Common myeloid progenitor, CD34-positive (primary cell): Measurements from ENCODE around the gene LRRC8E.
"Not testable (repeated sequence)": the region's sequence is repeated elsewhere in the genome, so short reads cannot be mapped to it uniquely, and the experiment has no call there.

Source experiments
- CTCF ChIA-PET: fragments of 350-600 bp; sonication (Branson Sonifier 250); formaldehyde crosslinking; loops from one replicate; lab custom pipeline; 2021; ENCODE audit warnings: antibody characterized with exemption; lab: Charles Lee
- POLR2A ChIA-PET: fragments of 350-600 bp; sonication (Branson Sonifier 250); formaldehyde crosslinking; loops from one replicate; lab custom pipeline; 2021; ENCODE audit warnings: antibody characterized with exemption; lab: Charles Lee
- DNase-seq, 3 donors: peaks; one replicate each; pipeline versions ENCODE4 v3.0.0 to v3.0.0-alpha.2; 2013
- H3K27ac ChIP-seq, 2 experiments: 1 replicate in 1 of 2; 2 replicates in 1 of 2; pipeline ENCODE4 v1.7.0; 2013; ENCODE audit warnings: inconsistent platforms in 2 of 2, low read length in 2 of 2, mild to moderate bottlenecking in 2 of 2, low read depth in 1 of 2, moderate library complexity in 1 of 2; ENCODE audit not compliant: severe bottlenecking in 2 of 2, insufficient read depth in 1 of 2, poor library complexity in 1 of 2
- H3K27me3 ChIP-seq, 5 experiments: replicated peaks in 2 of 5; 1 replicate in 3 of 5; 2 replicates in 2 of 5; pipeline versions ENCODE4 v1.6.1 to v1.7.0; 2013; ENCODE audit warnings: low read length in 4 of 5, mild to moderate bottlenecking in 2 of 5, moderate library complexity in 2 of 5, inconsistent platforms in 1 of 5; ENCODE audit not compliant: insufficient read depth in 5 of 5, control insufficient read depth in 4 of 5
- H3K36me3 ChIP-seq, 4 experiments: 1 replicate in 2 of 4; 2 replicates in 2 of 4; pipeline versions ENCODE4 v1.6.1 to v1.7.0; 2013; ENCODE audit warnings: low read length in 3 of 4, control low read depth in 1 of 4, mild to moderate bottlenecking in 1 of 4; ENCODE audit not compliant: control insufficient read depth in 4 of 4, insufficient read depth in 4 of 4
- H3K4me1 ChIP-seq, 4 experiments: 1 replicate in 3 of 4; 2 replicates in 1 of 4; pipeline versions ENCODE4 v1.6.1 to v1.7.1; 2013; ENCODE audit warnings: low read length in 3 of 4, mild to moderate bottlenecking in 3 of 4, control low read depth in 1 of 4, inconsistent platforms in 1 of 4, moderate library complexity in 1 of 4; ENCODE audit not compliant: control insufficient read depth in 4 of 4, insufficient read depth in 4 of 4; ENCODE audit errors: control extremely low read depth in 1 of 4
- H3K4me3 ChIP-seq, 7 experiments: 1 replicate in 4 of 7; 2 replicates in 3 of 7; pipeline versions ENCODE4 v1.5.1 to v1.7.0; 2013; ENCODE audit warnings: mild to moderate bottlenecking in 7 of 7, low read length in 6 of 7, moderate library complexity in 6 of 7, inconsistent platforms in 2 of 7, low read depth in 2 of 7, control low read depth in 1 of 7; ENCODE audit not compliant: insufficient read depth in 4 of 7, control insufficient read depth in 1 of 7; ENCODE audit errors: extremely low read depth in 1 of 7
- H3K9me3 ChIP-seq, 5 experiments: 1 replicate in 4 of 5; 2 replicates in 1 of 5; pipeline versions ENCODE4 v1.6.1 to v1.7.1; 2013; ENCODE audit warnings: low read length in 4 of 5, mild to moderate bottlenecking in 2 of 5, inconsistent platforms in 1 of 5, low read depth in 1 of 5, moderate library complexity in 1 of 5; ENCODE audit not compliant: control insufficient read depth in 4 of 5, insufficient read depth in 2 of 5; ENCODE audit errors: control extremely low read depth in 1 of 5
- WGBS: methylation state at CpG from one replicate; pipeline ENCODE4 v1.1.5; 2013; ENCODE audit not compliant: insufficient coverage; 5-methylcytosine and 5-hydroxymethylcytosine counted together

The LRRC8E gene

DNA sequence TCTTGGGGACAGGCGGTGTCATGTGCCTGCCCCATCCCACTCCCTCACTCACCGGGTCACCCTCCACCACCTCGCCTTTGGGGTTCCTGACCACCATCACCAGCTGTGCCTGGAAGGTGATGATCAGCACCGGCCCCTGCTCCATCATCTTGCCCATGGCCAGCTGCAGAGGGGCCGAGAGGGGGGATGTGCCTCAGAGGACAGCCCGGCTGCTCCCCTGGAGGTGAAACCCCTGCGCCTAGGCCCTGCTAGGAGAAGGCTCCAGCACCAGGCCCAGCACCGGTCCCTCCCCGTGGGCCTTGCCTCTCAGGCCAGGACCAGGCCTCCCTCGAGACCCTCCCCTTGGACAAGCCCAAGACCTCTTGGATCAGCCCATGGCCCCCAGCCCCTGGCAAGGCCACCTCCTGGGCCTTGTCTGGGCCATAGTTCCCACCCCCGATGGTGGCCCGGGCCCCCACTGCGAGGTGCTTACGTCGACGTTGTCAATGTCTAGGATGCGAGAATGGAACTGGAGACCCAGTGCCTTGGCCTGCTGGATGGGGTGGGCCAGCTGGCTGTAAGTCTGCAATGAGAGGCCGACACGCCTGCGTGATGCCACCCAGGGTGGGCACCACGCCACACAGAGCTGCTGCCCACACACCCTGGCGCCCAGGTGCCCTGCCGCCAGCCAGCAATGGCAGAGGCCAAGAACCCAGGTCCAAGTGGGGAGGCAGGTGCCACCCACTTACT lies 39.5 kb downstream of the LRRC8E start:
- ChIA-PET POLR2A (no interaction called here), CTCF (interaction anchor here (1.1 to 4.0 kb wide), 7 partner anchors 10 to 76 kb away, joined by 3 to 20 read pairs (median 4); partner anchors contain the start of genes MAP2K7 and TIMM44)
- no peak for DNase-seq
- WGBS: 98% methylated on average over 16 of the region's 23 CpGs
- H3K9me3 ChIP-seq: no peaks in the 10 kb centered on the region
- H3K36me3 ChIP-seq: peaks cover 6 to 35% (median 28%) of the 10 kb centered on the region in 4 experiments
- H3K27ac ChIP-seq: no peak overlapping the region
- H3K27me3 ChIP-seq: no peaks in the 10 kb centered on the region
- H3K4me1 ChIP-seq: peaks cover 0 to 27% (median 16%) of the 10 kb centered on the region in 4 experiments
- no peak overlapping the region for H3K4me3 ChIP-seq

GRCh38 chr19:7928334-7928706 lies 40.0 kb downstream of the LRRC8E start:
- H3K27ac ChIP-seq: no peak overlapping the region
- H3K9me3 ChIP-seq: no peaks in the 10 kb centered on the region
- WGBS: 98% methylated on average over 8 of the region's 9 CpGs
- H3K4me1 ChIP-seq: peaks cover 0 to 27% (median 16%) of the 10 kb centered on the region in 4 experiments
- POLR2A ChIA-PET: interaction anchor here (1.6 kb wide), 1 partner anchor 15 kb away, joined by 12 read pairs; the partner anchor contains the start of gene TIMM44
- CTCF ChIA-PET: interaction anchor here (0.6 to 4.0 kb wide), 7 partner anchors 10 to 133 kb away, joined by 3 to 20 read pairs (median 4); partner anchors contain the start of gene TIMM44
- peaks cover 6 to 40% (median 28%) of the 10 kb centered on the region in 4 experiments for H3K36me3 ChIP-seq
- H3K27me3 ChIP-seq: no peaks in the 10 kb centered on the region
- H3K4me3 ChIP-seq: no peak overlapping the region
- DNase-seq: no peak

DNA sequence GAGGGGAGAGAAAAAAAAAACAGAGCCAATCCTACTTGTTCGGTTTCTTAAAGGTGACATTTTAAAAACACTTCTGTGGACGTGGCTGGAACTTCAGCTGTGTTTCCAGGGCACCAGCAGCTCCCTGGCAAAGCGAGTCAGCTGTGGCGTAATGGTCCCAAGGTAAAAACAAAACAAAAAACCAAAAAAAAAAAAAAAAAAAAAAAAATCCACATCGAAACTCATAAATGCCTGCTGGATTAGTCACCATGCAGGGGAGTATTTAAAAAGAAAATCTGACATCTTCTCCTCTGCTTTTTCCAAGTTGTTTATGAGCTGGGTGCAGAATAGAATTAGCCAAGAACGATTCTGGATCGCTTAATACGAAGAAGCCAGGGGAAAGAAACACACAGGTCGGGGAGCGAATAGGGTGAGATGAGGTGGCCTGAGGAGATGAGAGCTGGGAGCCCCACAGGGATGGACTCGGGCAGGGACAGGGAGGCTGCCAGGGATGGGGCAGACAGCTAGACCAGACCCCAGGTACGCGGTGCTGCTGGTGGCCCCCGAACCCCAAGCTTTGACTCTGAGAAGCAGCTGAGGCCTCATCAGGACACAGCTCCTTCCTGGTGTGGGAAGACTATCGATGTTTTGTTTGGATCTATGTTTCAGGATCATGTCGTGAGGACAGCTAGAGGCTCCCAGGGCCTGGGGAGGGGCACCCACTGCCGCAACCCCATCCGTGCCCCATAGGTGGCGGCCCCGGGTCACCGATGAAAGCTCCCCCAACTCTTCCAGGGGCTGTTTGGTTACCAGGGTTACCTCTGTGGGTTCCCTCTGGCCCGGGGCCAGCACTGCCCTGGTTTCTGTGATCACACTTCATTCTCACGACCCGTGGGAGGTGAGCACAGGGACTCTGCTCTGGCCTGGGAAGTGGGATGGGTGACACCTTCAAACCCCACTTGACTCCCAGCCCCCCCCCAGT lies 40.7 kb downstream of the LRRC8E start:
- peaks cover 6 to 47% (median 32%) of the 10 kb centered on the region in 4 experiments for H3K36me3 ChIP-seq
- WGBS: 63% methylated on average over 15 of the region's 24 CpGs
- H3K27ac ChIP-seq: no peak overlapping the region
- H3K4me1 ChIP-seq: peaks cover 0 to 27% (median 16%) of the 10 kb centered on the region in 4 experiments
- no peak overlapping the region for H3K4me3 ChIP-seq
- H3K27me3 ChIP-seq: no peaks in the 10 kb centered on the region
- POLR2A ChIA-PET: interaction anchor here (1.2 to 1.6 kb wide), 3 partner anchors 9 to 73 kb away, joined by 3 to 12 read pairs (median 3); partner anchors contain the start of genes SNAPC2 and TIMM44
- peak; percentile 90 to 96 (median 92) for DNase-seq
- no peaks in the 10 kb centered on the region for H3K9me3 ChIP-seq
- CTCF ChIA-PET: interaction anchor here (0.6 to 4.0 kb wide), 18 partner anchors 7 to 406 kb away, joined by 3 to 20 read pairs (median 4); partner anchors contain the start of gene TIMM44

- POLR2A ChIA-PET: interaction anchor here (1.4 kb wide), 1 partner anchor 72 kb away, joined by 3 read pairs; no protein-coding TSS in a partner anchor
- not testable (repeated sequence) for H3K27ac ChIP-seq
Measured at GRCh38 chr19:7930030-7930429, 41.7 kb downstream of the LRRC8E start.

GRCh38 chr19:7930765-7931164 lies 42.5 kb downstream of the LRRC8E start:
- Histone ChIP-seq H3K9me3 (no peaks in the 10 kb centered on the region), H3K4me3 (no peak overlapping the region), H3K4me1 (peaks cover 0 to 18% (median 10%) of the 10 kb centered on the region in 4 experiments), H3K27ac (no peak overlapping the region), H3K36me3 (peaks cover 9 to 63% (median 44%) of the 10 kb centered on the region in 4 experiments), H3K27me3 (no peaks in the 10 kb centered on the region)
- ChIA-PET CTCF (interaction anchor here (1.5 to 3.3 kb wide), 3 partner anchors 10 to 77 kb away, joined by 5 to 20 read pairs (median 5); no protein-coding TSS in a partner anchor), POLR2A (no interaction called here)
- 87% methylated on average over 7 of the region's 7 CpGs for WGBS
- DNase-seq: no peak

More at GRCh38 chr19:7930030-7930429, 41.7 kb downstream of the LRRC8E start:
- CTCF ChIA-PET: interaction anchor here (1.1 to 3.3 kb wide), 5 partner anchors 8 to 76 kb away, joined by 3 to 20 read pairs (median 5); no protein-coding TSS in a partner anchor
- 94% methylated on average over 10 of the region's 11 CpGs for WGBS
- H3K27me3 ChIP-seq, H3K4me3 ChIP-seq, H3K9me3 ChIP-seq: not testable (repeated sequence)
- peak in 1 of 3 donors; percentile 27 for DNase-seq
- peaks cover 0 to 25% (median 15%) of the 10 kb centered on the region in 4 experiments for H3K4me1 ChIP-seq
- H3K36me3 ChIP-seq: peaks cover 6 to 58% (median 39%) of the 10 kb centered on the region in 4 experiments

DNA sequence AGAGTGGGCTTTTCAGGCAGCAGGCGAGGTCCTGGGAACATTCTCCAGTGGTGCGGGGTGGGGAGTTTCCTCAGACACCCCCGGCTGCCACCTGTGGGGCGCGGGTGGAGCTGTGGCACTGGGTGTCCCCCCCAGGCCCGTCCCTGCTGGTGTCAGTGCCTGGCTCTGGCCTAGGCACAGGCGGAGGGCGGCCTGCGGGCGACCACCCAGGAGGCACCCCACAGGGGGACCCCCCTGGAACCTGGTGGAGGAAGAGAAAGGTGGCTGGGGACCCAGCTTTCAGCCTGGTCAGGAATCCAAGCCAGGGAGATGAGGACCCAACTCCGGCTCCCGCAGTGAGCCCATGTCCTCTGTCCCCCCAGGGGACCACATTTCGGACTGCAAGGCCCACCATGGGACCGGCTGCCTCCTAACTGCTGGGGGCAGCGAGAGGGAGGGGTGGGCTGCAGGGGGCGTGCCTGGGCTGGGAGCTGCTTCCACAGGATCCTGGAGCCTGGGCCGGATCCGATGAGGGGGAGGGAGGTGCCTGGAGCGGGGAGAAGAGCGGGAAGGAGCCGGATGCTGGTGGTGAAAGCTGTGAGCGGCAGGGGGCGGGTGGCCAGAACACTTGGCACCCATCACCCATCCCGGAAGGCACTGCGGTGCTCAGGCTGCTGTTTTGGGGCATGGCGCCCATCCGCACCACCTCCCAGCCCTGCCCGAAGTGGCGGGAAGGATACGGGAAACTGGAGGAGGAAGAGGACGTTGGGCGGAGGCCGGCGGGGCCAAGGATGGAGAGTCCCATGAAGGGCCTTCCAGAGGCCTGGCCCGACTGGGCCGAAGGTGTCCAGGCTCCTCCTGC lies 43.1 kb downstream of the LRRC8E start:
- DNase-seq: no peak
- Histone ChIP-seq H3K4me1 (peaks cover 0 to 15% (median 6%) of the 10 kb centered on the region in 4 experiments), H3K27me3 (no peaks in the 10 kb centered on the region), H3K27ac (no peak overlapping the region), H3K9me3 (no peaks in the 10 kb centered on the region), H3K4me3 (no peak overlapping the region), H3K36me3 (peaks cover 9 to 68% (median 45%) of the 10 kb centered on the region in 4 experiments)
- 95% methylated on average over 22 of the region's 36 CpGs for WGBS
- POLR2A ChIA-PET: no interaction called here
- CTCF ChIA-PET: interaction anchor here (1.5 to 3.3 kb wide), 3 partner anchors 10 to 77 kb away, joined by 5 to 20 read pairs (median 5); no protein-coding TSS in a partner anchor
